ENCODE results near the gene TMEM135.

Gene TMEM135

GRCh38 chr11:87353771-87354345 lies 316.1 kb downstream of the TMEM135 start:
- DNase-seq (ENCODE audit: low read depth): no peak

GRCh38 chr11:87355596-87355995 lies 317.9 kb downstream of the TMEM135 start:
- no peak for DNase-seq (ENCODE audit: low read depth)

GRCh38 chr11:87356428-87356827 lies 318.7 kb downstream of the TMEM135 start:
- DNase-seq (ENCODE audit: low read depth): no peak

GRCh38 chr11:87358461-87358860 lies 320.7 kb downstream of the TMEM135 start:
- no peak for DNase-seq (ENCODE audit: low read depth)

GRCh38 chr11:87359401-87359800 lies 321.7 kb downstream of the TMEM135 start:
- DNase-seq (ENCODE audit: low read depth): no peak

GRCh38 chr11:87361891-87362290 lies 324.2 kb downstream of the TMEM135 start:
- DNase-seq (ENCODE audit: low read depth): no peak

- no peak for DNase-seq (ENCODE audit: low read depth)
Observed at GRCh38 chr11:87366346-87366745, 328.6 kb downstream of the TMEM135 start.

- DNase-seq (ENCODE audit: low read depth): no peak
Observed at GRCh38 chr11:87366763-87367405, 329.1 kb downstream of the TMEM135 start.

GRCh38 chr11:87368151-87368550 lies 330.4 kb downstream of the TMEM135 start:
- DNase-seq (ENCODE audit: low read depth): no peak

- DNase-seq (ENCODE audit: low read depth): no peak
Observed at GRCh38 chr11:87368858-87369480, 331.2 kb downstream of the TMEM135 start.

- DNase-seq (ENCODE audit: low read depth): no peak
Observed at GRCh38 chr11:87369888-87370287, 332.2 kb downstream of the TMEM135 start.

- no peak for DNase-seq (ENCODE audit: low read depth)
Observed at GRCh38 chr11:87372065-87372464, 334.3 kb downstream of the TMEM135 start.
